IMR-90 (cell line): ENCODE measurements around the gene HDDC3. TPM values are rescaled to one million over a fixed set of nuclear protein-coding genes. Genes with fewer than 3 reads are reported as not detected.

Source experiments
- ATAC-seq: fragments of 200-7000 bp; cut with Tn5 transposase; 2 replicates; pipeline ENCODE4 v1.9.1; 2020; ENCODE audit warnings: low read depth, mild to moderate bottlenecking, moderate library complexity
- BruUV-seq: library from RNA; stranded (reverse); fragments of 400-500 nt; replicated peaks from 2 replicates; lab custom pipeline; 2021; lab: Mats Ljungman, UMichigan
- CTCF ChIA-PET: fragments of 300-600 bp; formaldehyde crosslinking; extraction: SDS; loops from one replicate; lab custom pipeline; 2021; ENCODE audit warnings: antibody characterized with exemption; lab: Yijun Ruan, JAX
- POLR2A ChIA-PET: fragments of 300-600 bp; sonication (Branson Sonifier 250); formaldehyde crosslinking; loops from one replicate; lab custom pipeline; 2022; ENCODE audit warnings: antibody characterized with exemption; ENCODE audit not compliant: unreplicated experiment; lab: Charles Lee
- DNase-seq: peaks from one replicate; pipeline ENCODE4 v3.0.0; 2013
- H2AFZ ChIP-seq: replicated peaks from 2 replicates; pipeline ENCODE3; 2013; ENCODE audit warnings: low read length, mild to moderate bottlenecking; ENCODE audit not compliant: poor library complexity
- H2AK5ac ChIP-seq: 2 replicates; pipeline ENCODE4 v1.6.1; 2013; ENCODE audit warnings: low read depth, low read length, inconsistent platforms
- H2AK9ac ChIP-seq: replicated peaks from 2 replicates; pipeline ENCODE3; 2013; ENCODE audit warnings: mild to moderate bottlenecking, low read depth, low read length, moderate library complexity; ENCODE audit not compliant: poor library complexity
- H2BK120ac ChIP-seq: 2 replicates; pipeline ENCODE4 v1.6.1; 2013; ENCODE audit warnings: low read depth, low read length, inconsistent platforms
- H2BK15ac ChIP-seq: 3 replicates; pipeline ENCODE4 v1.6.1; 2013; ENCODE audit warnings: low read depth, low read length, inconsistent platforms
- H2BK20ac ChIP-seq: 2 replicates; pipeline ENCODE4 v1.6.1; 2013; ENCODE audit warnings: low read depth, mild to moderate bottlenecking, inconsistent platforms, low read length, moderate library complexity
- H2BK5ac ChIP-seq: 2 replicates; pipeline ENCODE4 v1.6.1; 2013; ENCODE audit warnings: mild to moderate bottlenecking, low read depth, low read length, inconsistent platforms; ENCODE audit not compliant: poor library complexity, severe bottlenecking
- H3K14ac ChIP-seq: replicated peaks from 2 replicates; pipeline ENCODE4 v1.6.1; 2013; ENCODE audit warnings: low read depth, low read length, inconsistent platforms
- H3K18ac ChIP-seq: 2 replicates; pipeline ENCODE4 v1.6.1; 2013; ENCODE audit warnings: low read depth, low read length, control low read depth
- H3K23ac ChIP-seq: 2 replicates; pipeline ENCODE4 v1.6.1; 2013; ENCODE audit warnings: low read depth, low read length, inconsistent platforms
- H3K27ac ChIP-seq: 2 replicates; pipeline ENCODE4 v1.5.1; 2013; ENCODE audit warnings: mild to moderate bottlenecking, control low read depth, low read length; ENCODE audit not compliant: insufficient read depth
- H3K27me3 ChIP-seq: 2 replicates; pipeline ENCODE4 v1.6.1; 2013; ENCODE audit warnings: low read length; ENCODE audit not compliant: control insufficient read depth, insufficient read depth
- H3K36me3 ChIP-seq: 2 replicates; pipeline ENCODE4 v1.6.1; 2013; ENCODE audit warnings: low read length, mixed read lengths; ENCODE audit not compliant: control insufficient read depth, insufficient read depth
- H3K4ac ChIP-seq: 2 replicates; pipeline ENCODE4 v1.6.1; 2013; ENCODE audit warnings: low read depth, low read length, inconsistent platforms
- H3K4me1 ChIP-seq: 2 replicates; pipeline ENCODE4 v1.6.1; 2013; ENCODE audit warnings: low read length, mixed read lengths; ENCODE audit not compliant: control insufficient read depth, insufficient read depth
- H3K4me2 ChIP-seq: 2 replicates; pipeline ENCODE4 v1.6.1; 2013; ENCODE audit warnings: low read depth, mild to moderate bottlenecking, control low read depth, low read length, moderate library complexity
- H3K4me3 ChIP-seq: 2 replicates; pipeline ENCODE4 v1.5.1; 2013; ENCODE audit warnings: low read depth, mild to moderate bottlenecking, control low read depth, low read length, moderate library complexity; ENCODE audit not compliant: insufficient read depth
- H3K56ac ChIP-seq: 2 replicates; pipeline ENCODE4 v1.6.1; 2013; ENCODE audit warnings: low read length, inconsistent platforms; ENCODE audit not compliant: insufficient read depth; ENCODE audit errors: extremely low read depth
- H3K79me1 ChIP-seq, 2 experiments: 2 replicates each; pipeline ENCODE4 v1.6.1; 2013; ENCODE audit warnings: low read length in 2 of 2, inconsistent platforms in 1 of 2, low read depth in 1 of 2
- H3K9ac ChIP-seq: 2 replicates; pipeline ENCODE4 v1.6.1; 2013; ENCODE audit warnings: low read depth, low read length, control low read depth
- H3K9me1 ChIP-seq: 2 replicates; pipeline ENCODE4 v1.6.1; 2013; ENCODE audit warnings: low read length, inconsistent platforms; ENCODE audit not compliant: insufficient read depth
- H3K9me3 ChIP-seq: 2 replicates; pipeline ENCODE4 v1.6.1; 2013; ENCODE audit warnings: low read length; ENCODE audit not compliant: control insufficient read depth, insufficient read depth
- H4K20me1 ChIP-seq: 2 replicates; pipeline ENCODE4 v1.6.1; 2013; ENCODE audit warnings: low read length, inconsistent platforms; ENCODE audit not compliant: insufficient read depth
- H4K5ac ChIP-seq: 2 replicates; pipeline ENCODE4 v1.6.1; 2013; ENCODE audit warnings: mild to moderate bottlenecking, low read depth, low read length, control low read depth
- H4K8ac ChIP-seq, 2 experiments: 2 replicates each; pipeline ENCODE4 v1.6.1; 2013; ENCODE audit warnings: low read depth in 2 of 2, low read length in 2 of 2, control low read depth in 1 of 2, inconsistent platforms in 1 of 2
- H4K91ac ChIP-seq: 2 replicates; pipeline ENCODE4 v1.6.1; 2013; ENCODE audit warnings: low read depth, low read length, inconsistent platforms; ENCODE audit not compliant: insufficient read depth
- BHLHE40 ChIP-seq: fragments of 150-350 bp; IDR thresholded peaks from 2 replicates; pipeline ENCODE4 v1.6.1; 2016; ENCODE audit warnings: mild to moderate bottlenecking, low read depth, low read length
- CEBPB ChIP-seq: IDR thresholded peaks from 2 replicates; pipeline ENCODE4 v1.6.1; 2012; ENCODE audit warnings: low read depth, low read length, improper control_type of control experiment
- CHD1 ChIP-seq: IDR thresholded peaks from 2 replicates; pipeline ENCODE4 v1.6.1; 2012; ENCODE audit warnings: low read depth, low read length, improper control_type of control experiment
- FOS ChIP-seq: fragments of 150-350 bp; IDR thresholded peaks from 2 replicates; pipeline ENCODE4 v1.6.1; 2016; ENCODE audit warnings: low read depth, low read length
- MAFK ChIP-seq: IDR thresholded peaks from 2 replicates; pipeline ENCODE4 v1.6.1; 2012; ENCODE audit warnings: low read depth, low read length, improper control_type of control experiment
- MAZ ChIP-seq: IDR thresholded peaks from 2 replicates; pipeline ENCODE4 v1.6.1; 2012; ENCODE audit warnings: low read depth, mild to moderate bottlenecking, low read length, improper control_type of control experiment, moderate library complexity, borderline replicate concordance
- MXI1 ChIP-seq: IDR thresholded peaks from 2 replicates; pipeline ENCODE4 v1.6.1; 2012; ENCODE audit warnings: low read depth, mild to moderate bottlenecking, low read length, moderate library complexity, borderline replicate concordance
- NFE2L2 ChIP-seq: fragments of 150-350 bp; IDR thresholded peaks from 2 replicates; pipeline ENCODE4 v1.6.1; 2016; ENCODE audit warnings: low read depth, mild to moderate bottlenecking, low read length
- POLR2A ChIP-seq: IDR thresholded peaks from 2 replicates; pipeline ENCODE4 v1.6.1; 2012; ENCODE audit warnings: mild to moderate bottlenecking, low read depth, low read length
- RAD21 ChIP-seq: IDR thresholded peaks from 2 replicates; pipeline ENCODE4 v1.6.1; 2012; ENCODE audit warnings: low read length, improper control_type of control experiment
- RCOR1 ChIP-seq: IDR thresholded peaks from 2 replicates; pipeline ENCODE4 v1.6.1; 2012; ENCODE audit warnings: mild to moderate bottlenecking, low read length, improper control_type of control experiment; ENCODE audit not compliant: insufficient replicate concordance
- RFX5 ChIP-seq: IDR thresholded peaks from 2 replicates; pipeline ENCODE4 v1.8.0; 2012; ENCODE audit warnings: low read depth, mild to moderate bottlenecking, low read length, moderate library complexity
- SMC3 ChIP-seq: fragments of 150-350 bp; IDR thresholded peaks from 2 replicates; pipeline ENCODE4 v1.6.1; 2016; ENCODE audit warnings: low read depth, mild to moderate bottlenecking, antibody characterized with exemption, low read length, moderate library complexity
- WGBS, 2 experiments: methylation state at CpG; one replicate each; pipeline versions ENCODE4 v1.1.5 to v1.1.7; 2013; ENCODE audit warnings: missing lambda C conversion rate in 2 of 2; ENCODE audit not compliant: insufficient read length in 1 of 2; ENCODE audit errors: extremely low coverage in 2 of 2; 5-methylcytosine and 5-hydroxymethylcytosine counted together
- dilution Hi-C: fragments of 300-500 bp; cut with HindIII; formaldehyde crosslinking; loops from one replicate; pipeline ENCODE4 v1.14.3; 2018; ENCODE audit warnings: low sequenced_read_pairs; ENCODE audit not compliant: unreplicated experiment
- in situ Hi-C: fragments of 300-500 bp; cut with MboI; formaldehyde crosslinking; loops from 3 replicates; pipeline ENCODE4 v1.14.3; 2019; ENCODE audit warnings: low sequenced_read_pairs, inconsistent platforms, mixed read lengths
- intact Hi-C: fragments of 100-400 bp; cut with micrococcal nuclease; formaldehyde crosslinking; loops from 2 replicates; pipeline ENCODE4 v1.10.0; 2022
- polyA plus RNA-seq, 3 experiments: library from polyadenylated mRNA; depleted of rRNA; stranded (reverse); fragments of >200 nt; gene quantifications; 2 replicates each; pipeline ENCODE4 v1.2.3, GENCODE V29; 2012; ENCODE audit warnings: low replicate concordance in 1 of 3
- total RNA-seq: library from RNA; depleted of rRNA; stranded (reverse); fragments of >200 nt; gene quantifications from 2 replicates; pipeline ENCODE4 v1.2.3, GENCODE V29; 2012
- TF ChIP-seq, protein P1 (sequence below): fragments of 150-350 bp; IDR thresholded peaks from 2 replicates; pipeline ENCODE4 v1.6.1; 2016; ENCODE audit warnings: low read depth, mild to moderate bottlenecking, low read length, moderate library complexity, borderline replicate concordance
- TF ChIP-seq, protein P2 (sequence below): conservative IDR thresholded peaks from 2 replicates; pipeline ENCODE4 v1.5.1; 2012; ENCODE audit warnings: mild to moderate bottlenecking, low read depth, low read length, improper control_type of control experiment
- TF ChIP-seq, protein P3 (sequence below): fragments of 150-350 bp; IDR thresholded peaks from 2 replicates; pipeline ENCODE4 v1.6.1; 2017; ENCODE audit warnings: mild to moderate bottlenecking, antibody characterized with exemption, low read length, low read depth

Gene HDDC3
- total and polyA plus RNA-seq, 2 of the 4 experiments (the other 2 are of a cell fraction): 7.9 to 10.7 TPM

DNA sequence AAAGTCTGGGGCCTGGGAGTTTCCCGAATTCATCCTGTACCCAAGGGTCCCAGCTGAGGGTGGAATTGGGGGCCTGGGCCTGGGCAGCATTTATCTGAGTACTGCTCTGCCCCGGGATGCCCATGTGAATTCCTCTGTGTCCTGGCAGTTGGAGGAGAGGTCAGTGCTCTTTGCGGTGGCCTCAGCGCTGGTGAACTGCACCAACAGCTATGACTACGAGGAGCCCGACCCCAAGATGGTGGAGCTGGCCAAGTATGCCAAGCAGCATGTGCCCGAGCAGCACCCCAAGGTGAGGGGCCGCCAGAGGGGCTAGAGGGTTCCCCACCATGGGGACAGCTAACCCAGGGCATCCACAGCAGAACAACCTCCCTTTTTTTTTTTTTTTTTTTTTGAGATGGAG lies 16.2 kb upstream of the HDDC3 start:
- H4K5ac ChIP-seq: no peak overlapping the region
- no peaks in the 10 kb centered on the region; a peak in 2 of 4 replicates for H3K79me1 ChIP-seq
- no peak overlapping the region for H3K18ac ChIP-seq
- ATAC-seq: no peak
- H3K9me3 ChIP-seq: no peaks in the 10 kb centered on the region
- DNase-seq: no peak
- no peak overlapping the region for H2BK5ac ChIP-seq
- H3K14ac ChIP-seq: no peak overlapping the region
- no peaks in the 10 kb centered on the region for H3K27me3 ChIP-seq
- no peak overlapping the region for H2BK120ac ChIP-seq
- peaks cover 77% of the 10 kb centered on the region for H3K36me3 ChIP-seq
- dilution Hi-C loops (no loop called here), in situ Hi-C loops (no loop called here), intact Hi-C loops (no loop called here)
- H4K20me1 ChIP-seq: peaks cover 4% of the 10 kb centered on the region; the same call in 1 of the 2 replicates
- H3K23ac ChIP-seq: no peak overlapping the region
- no peak for TF ChIP-seq CHD1
- no peak for TF ChIP-seq RFX5
- no peak for TF ChIP-seq RAD21
- TF ChIP-seq NFE2L2: no peak
- no peak for TF ChIP-seq FOS
- TF ChIP-seq MAZ: no peak
- no peak for TF ChIP-seq CEBPB
- TF ChIP-seq SMC3: no peak
- TF ChIP-seq, protein P1, sequence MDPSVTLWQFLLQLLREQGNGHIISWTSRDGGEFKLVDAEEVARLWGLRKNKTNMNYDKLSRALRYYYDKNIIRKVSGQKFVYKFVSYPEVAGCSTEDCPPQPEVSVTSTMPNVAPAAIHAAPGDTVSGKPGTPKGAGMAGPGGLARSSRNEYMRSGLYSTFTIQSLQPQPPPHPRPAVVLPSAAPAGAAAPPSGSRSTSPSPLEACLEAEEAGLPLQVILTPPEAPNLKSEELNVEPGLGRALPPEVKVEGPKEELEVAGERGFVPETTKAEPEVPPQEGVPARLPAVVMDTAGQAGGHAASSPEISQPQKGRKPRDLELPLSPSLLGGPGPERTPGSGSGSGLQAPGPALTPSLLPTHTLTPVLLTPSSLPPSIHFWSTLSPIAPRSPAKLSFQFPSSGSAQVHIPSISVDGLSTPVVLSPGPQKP: no peak
- no peak for TF ChIP-seq MXI1
- TF ChIP-seq BHLHE40: no peak
- TF ChIP-seq, protein P2, sequence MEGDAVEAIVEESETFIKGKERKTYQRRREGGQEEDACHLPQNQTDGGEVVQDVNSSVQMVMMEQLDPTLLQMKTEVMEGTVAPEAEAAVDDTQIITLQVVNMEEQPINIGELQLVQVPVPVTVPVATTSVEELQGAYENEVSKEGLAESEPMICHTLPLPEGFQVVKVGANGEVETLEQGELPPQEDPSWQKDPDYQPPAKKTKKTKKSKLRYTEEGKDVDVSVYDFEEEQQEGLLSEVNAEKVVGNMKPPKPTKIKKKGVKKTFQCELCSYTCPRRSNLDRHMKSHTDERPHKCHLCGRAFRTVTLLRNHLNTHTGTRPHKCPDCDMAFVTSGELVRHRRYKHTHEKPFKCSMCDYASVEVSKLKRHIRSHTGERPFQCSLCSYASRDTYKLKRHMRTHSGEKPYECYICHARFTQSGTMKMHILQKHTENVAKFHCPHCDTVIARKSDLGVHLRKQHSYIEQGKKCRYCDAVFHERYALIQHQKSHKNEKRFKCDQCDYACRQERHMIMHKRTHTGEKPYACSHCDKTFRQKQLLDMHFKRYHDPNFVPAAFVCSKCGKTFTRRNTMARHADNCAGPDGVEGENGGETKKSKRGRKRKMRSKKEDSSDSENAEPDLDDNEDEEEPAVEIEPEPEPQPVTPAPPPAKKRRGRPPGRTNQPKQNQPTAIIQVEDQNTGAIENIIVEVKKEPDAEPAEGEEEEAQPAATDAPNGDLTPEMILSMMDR: no peak
- TF ChIP-seq, protein P3, sequence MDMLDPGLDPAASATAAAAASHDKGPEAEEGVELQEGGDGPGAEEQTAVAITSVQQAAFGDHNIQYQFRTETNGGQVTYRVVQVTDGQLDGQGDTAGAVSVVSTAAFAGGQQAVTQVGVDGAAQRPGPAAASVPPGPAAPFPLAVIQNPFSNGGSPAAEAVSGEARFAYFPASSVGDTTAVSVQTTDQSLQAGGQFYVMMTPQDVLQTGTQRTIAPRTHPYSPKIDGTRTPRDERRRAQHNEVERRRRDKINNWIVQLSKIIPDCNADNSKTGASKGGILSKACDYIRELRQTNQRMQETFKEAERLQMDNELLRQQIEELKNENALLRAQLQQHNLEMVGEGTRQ: no peak
- TF ChIP-seq RCOR1: no peak
- TF ChIP-seq MAFK: no peak
- TF ChIP-seq POLR2A: no peak
- no peak overlapping the region for H3K27ac ChIP-seq
- no peak overlapping the region for H2BK15ac ChIP-seq
- no peak overlapping the region for H2AK5ac ChIP-seq
- no peak overlapping the region for H3K4me2 ChIP-seq
- no peak overlapping the region for H3K4me3 ChIP-seq
- WGBS, 2 experiments: 90% methylated on average over 2 of the region's 8 CpGs; no CpG with 5 or more reads in 1 of the 2 experiments
- H3K4ac ChIP-seq: no peak overlapping the region
- H4K8ac ChIP-seq: no peak overlapping the region
- no peak overlapping the region for H3K9ac ChIP-seq
- no peaks in the 10 kb centered on the region for H3K9me1 ChIP-seq
- H2AFZ ChIP-seq: no peak overlapping the region
- ChIA-PET CTCF (interaction anchor here (0.6 kb wide), 1 partner anchor 16 kb away, joined by 3 read pairs; no protein-coding TSS in a partner anchor), POLR2A (no interaction called here)
- H3K4me1 ChIP-seq: no peaks in the 10 kb centered on the region
- no peak overlapping the region for H2AK9ac ChIP-seq
- H3K56ac ChIP-seq: no peak overlapping the region
- BruUV-seq: no TSS peak
- no peak overlapping the region for H2BK20ac ChIP-seq
- no peak overlapping the region for H4K91ac ChIP-seq
